ENCODE data around the gene SLC25A44.

Gene SLC25A44

GRCh38 chr1:156194300-156194652 is 372 bp downstream of the SLC25A44 start:
- peak overlapping the region; percentile 96 for H3K4me3 ChIP-seq (ENCODE audit: control insufficient read depth, low read depth, low read length)
- TF ChIP-seq, protein P1, sequence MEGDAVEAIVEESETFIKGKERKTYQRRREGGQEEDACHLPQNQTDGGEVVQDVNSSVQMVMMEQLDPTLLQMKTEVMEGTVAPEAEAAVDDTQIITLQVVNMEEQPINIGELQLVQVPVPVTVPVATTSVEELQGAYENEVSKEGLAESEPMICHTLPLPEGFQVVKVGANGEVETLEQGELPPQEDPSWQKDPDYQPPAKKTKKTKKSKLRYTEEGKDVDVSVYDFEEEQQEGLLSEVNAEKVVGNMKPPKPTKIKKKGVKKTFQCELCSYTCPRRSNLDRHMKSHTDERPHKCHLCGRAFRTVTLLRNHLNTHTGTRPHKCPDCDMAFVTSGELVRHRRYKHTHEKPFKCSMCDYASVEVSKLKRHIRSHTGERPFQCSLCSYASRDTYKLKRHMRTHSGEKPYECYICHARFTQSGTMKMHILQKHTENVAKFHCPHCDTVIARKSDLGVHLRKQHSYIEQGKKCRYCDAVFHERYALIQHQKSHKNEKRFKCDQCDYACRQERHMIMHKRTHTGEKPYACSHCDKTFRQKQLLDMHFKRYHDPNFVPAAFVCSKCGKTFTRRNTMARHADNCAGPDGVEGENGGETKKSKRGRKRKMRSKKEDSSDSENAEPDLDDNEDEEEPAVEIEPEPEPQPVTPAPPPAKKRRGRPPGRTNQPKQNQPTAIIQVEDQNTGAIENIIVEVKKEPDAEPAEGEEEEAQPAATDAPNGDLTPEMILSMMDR (conservative IDR thresholded peaks at IDR 0.05; ENCODE audit: control insufficient read depth, insufficient read depth, low read depth, low read length): no peak
- DNase-seq (ENCODE audit: low read depth): peak; percentile 14

DNA sequence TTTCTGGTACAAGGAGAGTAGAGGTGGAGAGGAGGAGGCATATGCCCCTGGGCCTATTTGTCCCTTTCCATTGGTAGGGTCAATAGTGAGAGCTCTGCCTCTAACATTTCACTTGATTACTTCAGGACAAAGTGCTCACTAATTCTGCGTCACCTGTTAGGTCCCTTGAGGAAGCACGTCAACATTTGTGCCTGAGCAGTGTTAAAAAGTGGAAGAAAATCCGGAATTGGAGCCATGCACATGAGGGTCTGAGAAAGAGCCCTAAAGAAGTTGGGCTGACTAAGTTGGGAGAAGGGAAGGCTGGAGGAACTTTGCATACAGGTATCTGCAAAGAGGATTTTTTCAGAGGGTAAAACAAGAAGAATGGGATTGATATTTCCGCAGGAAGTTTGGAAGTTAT is 1.9 kb downstream of the SLC25A44 start:
- TF ChIP-seq, protein P1 (conservative IDR thresholded peaks at IDR 0.05; ENCODE audit: control insufficient read depth, insufficient read depth, low read depth, low read length): no peak
- H3K4me3 ChIP-seq (ENCODE audit: control insufficient read depth, low read depth, low read length): no peak overlapping the region

DNA sequence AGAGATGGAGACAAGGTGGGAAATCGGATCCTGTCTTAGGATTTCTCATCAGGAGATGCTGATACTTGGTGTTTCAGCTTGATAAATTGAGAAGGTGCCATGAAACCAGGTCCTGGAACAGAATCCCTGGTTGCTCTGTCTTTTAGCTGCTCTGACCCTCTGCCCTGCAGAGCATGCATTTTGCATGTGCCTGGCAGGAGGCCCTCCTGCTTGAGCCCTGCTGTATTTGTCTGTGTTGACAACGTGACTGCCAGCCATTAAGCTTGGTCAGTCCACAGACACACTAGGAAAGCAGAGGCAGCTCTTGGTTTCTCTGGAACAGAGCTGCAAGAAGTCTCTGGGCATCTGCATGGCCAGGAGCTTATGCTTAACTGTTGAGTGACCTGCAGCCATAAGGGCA is 2.5 kb downstream of the SLC25A44 start:
- DNase-seq (ENCODE audit: low read depth): no peak
- no peak overlapping the region for H3K4me3 ChIP-seq (ENCODE audit: control insufficient read depth, low read depth, low read length)
- TF ChIP-seq, protein P1 (conservative IDR thresholded peaks at IDR 0.05; ENCODE audit: control insufficient read depth, insufficient read depth, low read depth, low read length): no peak

More for the DNA sequence above, 1.9 kb downstream of the SLC25A44 start:
- no peak for DNase-seq (ENCODE audit: low read depth)

DNA sequence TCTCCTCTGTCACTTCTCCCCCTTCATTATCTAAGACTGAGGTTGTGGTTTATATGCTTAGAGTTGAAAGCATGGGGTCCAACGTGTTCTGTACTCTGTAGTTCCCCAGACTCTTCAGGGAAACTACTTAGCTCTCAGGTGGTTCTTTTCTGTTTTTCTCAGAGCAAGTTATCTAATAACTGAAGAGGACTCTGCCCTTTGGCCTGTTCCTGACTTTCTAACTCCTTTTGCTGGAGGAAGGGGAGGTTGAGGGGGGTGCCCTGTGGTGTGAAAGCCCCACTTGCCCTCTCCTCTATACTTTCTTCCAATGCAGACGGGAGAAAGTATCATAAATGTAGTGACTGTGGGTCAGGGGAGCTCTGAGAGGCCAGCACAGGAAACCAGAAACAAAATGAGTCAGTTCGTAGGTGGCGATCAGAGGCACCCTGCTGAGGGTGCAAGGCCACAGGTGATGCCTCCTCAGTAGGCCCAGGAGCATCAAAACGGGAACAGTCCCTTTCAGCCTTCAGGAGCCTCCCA is 5.0 kb downstream of the SLC25A44 start:
- no peak for DNase-seq (ENCODE audit: low read depth)
- TF ChIP-seq, protein P1 (conservative IDR thresholded peaks at IDR 0.05; ENCODE audit: control insufficient read depth, insufficient read depth, low read depth, low read length): no peak

DNA sequence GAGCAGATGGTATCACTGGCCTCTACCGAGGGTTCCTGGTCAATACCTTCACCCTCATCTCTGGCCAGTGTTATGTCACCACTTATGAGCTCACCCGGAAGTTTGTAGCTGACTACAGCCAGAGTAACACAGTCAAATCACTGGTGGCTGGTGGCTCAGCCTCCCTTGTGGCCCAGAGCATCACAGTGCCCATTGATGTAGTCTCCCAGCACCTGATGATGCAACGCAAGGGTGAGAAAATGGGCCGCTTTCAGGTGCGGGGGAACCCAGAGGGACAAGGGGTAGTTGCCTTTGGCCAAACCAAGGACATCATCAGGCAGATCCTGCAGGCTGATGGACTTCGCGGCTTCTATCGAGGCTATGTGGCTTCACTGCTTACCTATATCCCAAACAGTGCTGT is 6.1 kb downstream of the SLC25A44 start:
- TF ChIP-seq, protein P1 (conservative IDR thresholded peaks at IDR 0.05; ENCODE audit: control insufficient read depth, insufficient read depth, low read depth, low read length): no peak
- H3K4me3 ChIP-seq (ENCODE audit: control insufficient read depth, low read depth, low read length): no peak overlapping the region
- no peak for DNase-seq (ENCODE audit: low read depth)

More for the DNA sequence above, 5.0 kb downstream of the SLC25A44 start:
- no peak overlapping the region for H3K4me3 ChIP-seq (ENCODE audit: control insufficient read depth, low read depth, low read length)

GRCh38 chr1:156203331-156203730 is 9.4 kb downstream of the SLC25A44 start:
- H3K4me3 ChIP-seq (ENCODE audit: control insufficient read depth, low read depth, low read length): no peak overlapping the region
- TF ChIP-seq, protein P1 (conservative IDR thresholded peaks at IDR 0.05; ENCODE audit: control insufficient read depth, insufficient read depth, low read depth, low read length): no peak
- peak; percentile 43 for DNase-seq (ENCODE audit: low read depth)

- DNase-seq (ENCODE audit: low read depth): peak; percentile 29
- no peak overlapping the region for H3K4me3 ChIP-seq (ENCODE audit: control insufficient read depth, low read depth, low read length)
- TF ChIP-seq, protein P1 (conservative IDR thresholded peaks at IDR 0.05; ENCODE audit: control insufficient read depth, insufficient read depth, low read depth, low read length): no peak
Observed at GRCh38 chr1:156204686-156205085, 10.8 kb downstream of the SLC25A44 start.

Measured in fibroblast of mammary gland (primary cell).